ENCODE results near the gene SLC6A16. TPM values are rescaled to one million over a fixed set of nuclear protein-coding genes. Genes with fewer than 3 reads are reported as not detected.

The SLC6A16 gene
- total and polyA plus RNA-seq, 2 of the 8 experiments (the other 6 are each of a cell fraction or from before 2014, with no cell fraction given), result 1.1 to 1.5 TPM

DNA sequence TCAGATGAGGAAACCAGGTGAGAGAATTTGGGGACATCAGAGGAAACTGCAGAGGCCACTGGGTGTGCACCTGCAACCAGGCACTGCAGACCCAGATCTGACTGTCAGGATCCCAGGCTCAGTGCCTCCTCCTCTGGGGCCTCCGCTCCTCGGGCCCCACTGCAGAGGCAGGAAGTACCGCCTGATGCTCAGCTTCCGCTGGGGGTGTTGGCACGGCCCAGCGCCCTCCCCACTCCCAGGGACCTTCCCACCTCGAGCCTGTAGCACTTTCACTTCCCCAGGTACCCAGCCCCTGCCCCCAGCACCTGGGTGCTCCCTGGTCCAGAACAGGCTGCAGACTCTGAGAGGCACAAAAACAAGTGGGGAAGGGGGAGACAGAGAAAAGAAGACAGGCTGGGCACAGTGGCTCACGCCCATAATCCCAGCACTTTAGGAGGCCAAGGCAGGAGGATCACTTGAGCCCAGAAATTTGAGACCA lies 8.9 kb upstream of the SLC6A16 start:
- Histone ChIP-seq H4K20me1 (replicated peaks in 1 of 2; ENCODE audit: control insufficient read depth in 1 of 2, insufficient read depth in 2 of 2, low read length in 2 of 2) (peaks cover 2 to 12% of the 10 kb centered on the region in 2 experiments), H2BK15ac (ENCODE audit: low read length) (no peak overlapping the region), H3K14ac (ENCODE audit: insufficient read length) (no peak overlapping the region), H3K18ac (ENCODE audit: extremely low read depth, low read length) (no peak overlapping the region; the same call in 1 of the 2 replicates), H3K27me3 (replicated peaks in 1 of 4; ENCODE audit: control insufficient read depth in 3 of 4, extremely low read depth in 1 of 4, insufficient read depth in 3 of 4, low read length in 3 of 4) (peaks cover 0 to 10% (median 3%) of the 10 kb centered on the region in 4 experiments; a peak in 4 of 7 replicates), H2BK12ac (ENCODE audit: low read depth, low read length) (no peak overlapping the region), H3K9me3 (ENCODE audit: insufficient read depth in 2 of 2, low read depth in 1 of 2, low read length in 1 of 2) (no peaks in the 10 kb centered on the region), H3K23me2 (ENCODE audit: low read depth, low read length) (peaks cover 10% of the 10 kb centered on the region), H2BK20ac (ENCODE audit: low read length) (no peak overlapping the region), H2AFZ (ENCODE audit: low read length) (no peak overlapping the region), H3K79me1 (ENCODE audit: low read depth, low read length) (no peaks in the 10 kb centered on the region), H3K27ac (ENCODE audit: low read depth, low read length) (no peak overlapping the region), H2AK5ac (ENCODE audit: low read depth, low read length) (no peak overlapping the region), H4K8ac (ENCODE audit: extremely low read depth, insufficient read depth, low read length) (no peak overlapping the region), H2BK120ac (replicated peaks; ENCODE audit: low read depth, low read length) (no peak overlapping the region), H4K91ac (replicated peaks; ENCODE audit: insufficient read length, low read length) (no peak overlapping the region), H3K4me1 (replicated peaks in 1 of 4; ENCODE audit: control insufficient read depth in 3 of 4, insufficient read depth in 4 of 4, low read length in 3 of 4) (peaks cover 0 to 13% (median 9%) of the 10 kb centered on the region in 4 experiments; a peak in 6 of 7 replicates), H2BK5ac (ENCODE audit: low read depth, low read length) (no peak overlapping the region), H3K36me3 (ENCODE audit: control insufficient read depth in 2 of 4, insufficient read depth in 4 of 4, low read length in 3 of 4) (0 out of 8 replicates have a peak, but pooled peaks cover 0 to 5% (median 0%) of the 10 kb centered on the region in 4 experiments), H3K9ac (replicated peaks in 1 of 4; ENCODE audit: extremely low read depth in 1 of 4, low read depth in 3 of 4, low read length in 3 of 4) (no peak overlapping the region), H3K56ac (replicated peaks; ENCODE audit: insufficient read length, low read depth, low read length) (no peak overlapping the region), H3K4ac (replicated peaks; ENCODE audit: insufficient read length, low read depth, low read length) (no peak overlapping the region), H3K4me3 (ENCODE audit: extremely low read depth in 1 of 4, insufficient read depth in 2 of 4, low read depth in 3 of 4, low read length in 4 of 4) (no peak overlapping the region), H3K4me2 (ENCODE audit: insufficient read depth in 1 of 2, low read depth in 2 of 2, low read length in 2 of 2) (no peak overlapping the region), H3K23ac (ENCODE audit: insufficient read length) (no peak overlapping the region), H3K79me2 (ENCODE audit: control insufficient read depth in 1 of 2, insufficient read depth in 2 of 2, low read length in 2 of 2) (no peaks in the 10 kb centered on the region), H4K5ac (ENCODE audit: insufficient read length, low read depth, low read length) (no peak overlapping the region)
- FAIRE-seq (no peak), DNase-seq (ENCODE audit: low read depth in 1 of 2, low spot score in 2 of 2) (no peak)
- ChIA-PET POLR2A (ENCODE audit: partially characterized antibody) (interaction anchor here (0.9 kb wide), 2 partner anchors 11 to 90 kb away, joined by 3 read pairs; no protein-coding TSS in a partner anchor), CTCF (ENCODE audit: partially characterized antibody) (interaction anchor here (1.0 to 1.7 kb wide), 4 partner anchors 32 to 108 kb away, joined by 3 to 4 read pairs (median 3); no protein-coding TSS in a partner anchor)
- 77% methylated on average over 8 of the region's 8 CpGs; no CpG with 5 or more reads in 1 of the 2 experiments for WGBS, 2 experiments (ENCODE audit: extremely low coverage in 1 of 2, insufficient coverage in 1 of 2, insufficient read length in 1 of 2, insufficient replicate concordance in 2 of 2, low coverage in 1 of 2, low lambda C conversion rate in 2 of 2, missing lambda C conversion rate in 1 of 2)

Measured in H1 (cell line).